Measurements from ENCODE around the gene RAET1G. TPM values are rescaled to one million over a fixed set of nuclear protein-coding genes. Genes with fewer than 3 reads are reported as not detected.
"Not testable (repeated sequence)": the region's sequence is repeated elsewhere in the genome, so short reads cannot be mapped to it uniquely, and the experiment has no call there.

RAET1G gene
- total RNA-seq, 1 experiment from 2014 or later: 1.5 TPM

DNA sequence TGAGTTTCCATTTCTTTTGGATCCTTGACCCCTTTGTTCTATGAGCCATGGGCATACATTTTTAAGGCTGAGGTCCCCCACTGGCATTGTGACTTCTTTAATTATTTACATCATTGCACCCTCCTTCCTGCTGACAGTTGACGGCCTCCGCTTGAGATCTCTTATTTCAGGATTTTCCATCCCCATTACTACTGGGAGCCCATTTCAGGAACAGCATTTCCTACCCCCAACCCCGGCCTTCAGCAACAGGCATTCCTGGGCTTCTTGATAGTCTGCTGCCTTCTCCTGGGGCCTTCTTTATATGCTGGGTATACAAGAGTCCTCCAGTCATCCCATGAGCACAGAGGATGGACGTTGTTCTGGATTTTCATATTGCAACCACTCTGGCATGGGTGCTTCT lies 44.7 kb upstream of the RAET1G start:
- ChIA-PET POLR2A (ENCODE audit: unreplicated experiment) (no interaction called here), CTCF (no interaction called here)
- peaks cover 7% of the 10 kb centered on the region for H3K4me1 ChIP-seq (ENCODE audit: insufficient read depth, low read length)
- no peaks in the 10 kb centered on the region for H3K9me2 ChIP-seq (replicated peaks; ENCODE audit: low read length)
- H3K9ac ChIP-seq (ENCODE audit: low read length): no peak overlapping the region
- no peak overlapping the region for H3K4me3 ChIP-seq (ENCODE audit: low read length)
- H3K9me3 ChIP-seq (ENCODE audit: low read length): no peaks in the 10 kb centered on the region
- H3K27ac ChIP-seq (ENCODE audit: low read length): no peak overlapping the region
- H3K4me2 ChIP-seq (ENCODE audit: low read length): no peak overlapping the region
- H4K20me1 ChIP-seq (ENCODE audit: low read length): no peaks in the 10 kb centered on the region
- no peak for DNase-seq
- no peak overlapping the region for H2AFZ ChIP-seq (ENCODE audit: low read length)
- no peak for TF ChIP-seq EZH2 (IDR thresholded peaks at IDR 0.05; ENCODE audit: low read length, unreplicated experiment)
- TF ChIP-seq EZH2phosphoT487 (IDR thresholded peaks at IDR 0.05; ENCODE audit: borderline replicate concordance, low read length): no peak
- TF ChIP-seq, protein P1, sequence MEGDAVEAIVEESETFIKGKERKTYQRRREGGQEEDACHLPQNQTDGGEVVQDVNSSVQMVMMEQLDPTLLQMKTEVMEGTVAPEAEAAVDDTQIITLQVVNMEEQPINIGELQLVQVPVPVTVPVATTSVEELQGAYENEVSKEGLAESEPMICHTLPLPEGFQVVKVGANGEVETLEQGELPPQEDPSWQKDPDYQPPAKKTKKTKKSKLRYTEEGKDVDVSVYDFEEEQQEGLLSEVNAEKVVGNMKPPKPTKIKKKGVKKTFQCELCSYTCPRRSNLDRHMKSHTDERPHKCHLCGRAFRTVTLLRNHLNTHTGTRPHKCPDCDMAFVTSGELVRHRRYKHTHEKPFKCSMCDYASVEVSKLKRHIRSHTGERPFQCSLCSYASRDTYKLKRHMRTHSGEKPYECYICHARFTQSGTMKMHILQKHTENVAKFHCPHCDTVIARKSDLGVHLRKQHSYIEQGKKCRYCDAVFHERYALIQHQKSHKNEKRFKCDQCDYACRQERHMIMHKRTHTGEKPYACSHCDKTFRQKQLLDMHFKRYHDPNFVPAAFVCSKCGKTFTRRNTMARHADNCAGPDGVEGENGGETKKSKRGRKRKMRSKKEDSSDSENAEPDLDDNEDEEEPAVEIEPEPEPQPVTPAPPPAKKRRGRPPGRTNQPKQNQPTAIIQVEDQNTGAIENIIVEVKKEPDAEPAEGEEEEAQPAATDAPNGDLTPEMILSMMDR (conservative IDR thresholded peaks at IDR 0.05; ENCODE audit: low read depth, low read length): no peak
- H3F3A ChIP-seq (ENCODE audit: low read length, unreplicated experiment): no peaks in the 10 kb centered on the region
- no TSS peak for BruUV-seq (replicated peaks)
- H3K79me2 ChIP-seq (ENCODE audit: low read length): no peaks in the 10 kb centered on the region
- H3K36me3 ChIP-seq (ENCODE audit: low read depth, low read length): no peaks in the 10 kb centered on the region
- intact Hi-C loops (cut with micrococcal nuclease): no loop called here
- ATAC-seq: no peak
- H3K27me3 ChIP-seq (ENCODE audit: low read length): no peaks in the 10 kb centered on the region

DNA sequence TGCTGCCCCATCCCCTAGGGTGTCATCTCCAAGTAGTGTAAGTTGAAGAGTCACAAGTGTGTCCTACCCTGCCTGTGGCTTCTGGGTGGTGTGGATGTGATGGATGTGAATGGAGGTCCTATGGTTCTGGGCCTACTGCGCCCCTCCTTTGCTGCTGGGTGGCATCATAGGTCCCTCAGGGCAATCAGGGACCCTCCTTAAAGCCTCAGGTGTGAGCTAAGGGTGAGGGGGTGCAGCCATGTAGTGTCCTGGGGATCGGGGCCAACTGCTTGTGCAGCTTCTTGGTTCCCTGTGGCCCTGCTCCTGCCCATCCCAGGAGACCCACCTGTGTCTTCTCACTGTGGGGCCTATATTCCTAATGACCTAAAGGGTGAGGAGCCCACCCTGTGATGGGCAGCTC lies 43.4 kb upstream of the RAET1G start:
- ATAC-seq; H3K9me3 ChIP-seq (ENCODE audit: low read length); H2AFZ ChIP-seq (ENCODE audit: low read length); H3K79me2 ChIP-seq (ENCODE audit: low read length); H3K4me1 ChIP-seq (ENCODE audit: insufficient read depth, low read length); H3K27me3 ChIP-seq (ENCODE audit: low read length); H4K20me1 ChIP-seq (ENCODE audit: low read length); H3F3A ChIP-seq (ENCODE audit: low read length, unreplicated experiment); CTCF ChIA-PET; H3K9me2 ChIP-seq (replicated peaks; ENCODE audit: low read length); BruUV-seq (replicated peaks); intact Hi-C loops (cut with micrococcal nuclease); H3K9ac ChIP-seq (ENCODE audit: low read length); POLR2A ChIA-PET (ENCODE audit: unreplicated experiment); DNase-seq; H3K4me2 ChIP-seq (ENCODE audit: low read length); H3K4me3 ChIP-seq (ENCODE audit: low read length); H3K27ac ChIP-seq (ENCODE audit: low read length); H3K36me3 ChIP-seq (ENCODE audit: low read depth, low read length): not testable (repeated sequence)

DNA sequence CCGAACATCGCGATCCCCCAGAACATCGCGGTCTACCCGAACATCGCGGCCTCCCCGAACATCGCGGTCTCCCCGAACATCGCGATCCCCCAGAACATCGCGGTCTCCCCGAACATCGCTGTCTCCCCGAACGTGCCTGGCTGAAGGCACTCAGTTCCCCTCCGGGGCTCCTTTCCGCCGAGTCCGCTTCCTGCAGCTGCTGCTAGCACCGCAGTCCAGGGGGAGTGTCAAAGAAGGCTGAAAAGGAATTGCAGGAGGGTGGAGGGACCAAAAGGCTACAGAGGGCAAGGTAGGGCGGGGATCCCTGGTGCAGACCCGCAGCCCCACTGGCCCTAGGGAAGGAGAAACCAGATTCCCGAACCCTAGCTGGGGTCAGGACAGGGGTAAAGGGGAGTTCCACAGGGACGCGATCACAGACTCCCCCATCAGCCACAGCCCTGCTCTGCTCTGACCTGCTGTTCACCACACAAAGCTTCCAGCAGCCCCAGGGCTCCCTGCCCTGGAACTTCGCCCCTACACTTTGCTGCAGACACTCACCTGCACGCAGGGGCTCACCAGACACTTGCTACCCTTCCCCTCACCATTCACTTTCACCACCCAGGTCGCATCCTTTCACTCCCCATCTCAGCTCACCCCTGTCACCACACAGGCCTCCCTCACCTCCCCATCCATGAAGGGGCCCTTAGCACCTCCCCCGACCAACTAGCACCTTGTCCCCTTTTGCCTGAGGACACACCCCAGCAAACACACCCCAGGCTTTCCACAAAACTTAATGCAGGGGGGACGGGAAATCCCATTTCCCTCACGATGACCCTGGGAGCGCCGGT lies 42.5 kb upstream of the RAET1G start:
- BruUV-seq (replicated peaks): no TSS peak
- Histone ChIP-seq H3K79me2 (ENCODE audit: low read length) (no peaks in the 10 kb centered on the region), H3K36me3 (ENCODE audit: low read depth, low read length) (no peaks in the 10 kb centered on the region), H3K4me2 (ENCODE audit: low read length) (no peak overlapping the region), H2AFZ (ENCODE audit: low read length) (no peak overlapping the region), H3F3A (ENCODE audit: low read length, unreplicated experiment) (no peaks in the 10 kb centered on the region), H3K4me3 (ENCODE audit: low read length) (no peak overlapping the region), H4K20me1 (ENCODE audit: low read length) (no peaks in the 10 kb centered on the region), H3K27ac (ENCODE audit: low read length) (no peak overlapping the region), H3K27me3 (ENCODE audit: low read length) (no peaks in the 10 kb centered on the region), H3K4me1 (ENCODE audit: insufficient read depth, low read length) (peaks cover 7% of the 10 kb centered on the region), H3K9me3 (ENCODE audit: low read length) (no peaks in the 10 kb centered on the region), H3K9ac (ENCODE audit: low read length) (no peak overlapping the region), H3K9me2 (replicated peaks; ENCODE audit: low read length) (no peaks in the 10 kb centered on the region)
- ChIA-PET CTCF (no interaction called here), POLR2A (ENCODE audit: unreplicated experiment) (no interaction called here)
- TF ChIP-seq EZH2phosphoT487 (IDR thresholded peaks at IDR 0.05; ENCODE audit: borderline replicate concordance, low read length) (no peak), EZH2 (IDR thresholded peaks at IDR 0.05; ENCODE audit: low read length, unreplicated experiment) (no peak)
- TF ChIP-seq, protein P1 (conservative IDR thresholded peaks at IDR 0.05; ENCODE audit: low read depth, low read length): no peak
- DNase-seq: no peak
- intact Hi-C loops (cut with micrococcal nuclease): no loop called here
- no peak for ATAC-seq

Measured in PC-3 (cell line).